HG03064 (cell line): ENCODE measurements around the gene ZDHHC14.
"Not testable (repeated sequence)": the region's sequence is repeated elsewhere in the genome, so short reads cannot be mapped to it uniquely, and the experiment has no call there.

ENCODE experiments used
- ATAC-seq: cut with Tn5 transposase; IDR thresholded peaks from one replicate; pipeline ENCODE4 v1.9.1; 2021; ENCODE audit warnings: low read depth; ENCODE audit not compliant: unreplicated experiment

The ZDHHC14 gene

DNA sequence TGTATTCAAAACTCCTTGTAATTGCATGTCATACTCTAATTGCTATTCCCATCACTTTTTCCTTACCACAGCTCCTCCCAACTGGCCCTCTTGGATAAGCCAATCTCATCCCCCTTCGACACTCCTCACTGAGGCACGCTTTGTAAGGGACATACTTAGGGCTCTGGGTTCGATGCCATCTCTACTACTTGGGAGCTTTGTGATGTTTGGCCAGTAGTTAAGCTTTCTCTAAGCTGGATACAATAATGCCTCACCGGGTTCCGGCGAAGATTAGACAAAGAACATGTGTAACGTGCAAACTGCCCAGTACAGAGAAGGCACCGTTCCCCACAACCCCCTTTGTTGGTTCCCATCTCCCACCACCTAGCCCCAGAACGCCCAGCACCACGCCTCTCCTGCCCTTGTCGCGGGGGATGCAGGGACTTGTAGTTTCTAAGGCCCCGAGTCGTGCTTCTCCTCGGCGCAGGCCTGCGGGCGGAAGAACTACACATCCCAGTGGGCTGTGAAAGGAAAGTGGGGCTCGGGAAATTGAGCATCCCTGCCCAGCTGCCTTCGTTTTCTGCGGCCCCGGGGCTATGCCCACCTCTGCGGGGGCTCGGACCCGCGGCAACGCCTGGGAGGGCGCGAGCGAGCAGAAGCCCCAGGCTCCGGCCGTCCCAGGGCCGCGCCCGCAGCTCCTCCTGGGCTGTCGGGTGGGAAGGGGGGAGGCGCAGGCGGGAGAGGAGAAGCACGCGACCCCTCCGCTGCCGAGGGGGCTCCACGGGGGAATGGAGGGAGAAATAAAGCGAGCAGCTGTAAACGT lies 1.1 kb upstream of the ZDHHC14 start:
- peak; percentile 63 for ATAC-seq

DNA sequence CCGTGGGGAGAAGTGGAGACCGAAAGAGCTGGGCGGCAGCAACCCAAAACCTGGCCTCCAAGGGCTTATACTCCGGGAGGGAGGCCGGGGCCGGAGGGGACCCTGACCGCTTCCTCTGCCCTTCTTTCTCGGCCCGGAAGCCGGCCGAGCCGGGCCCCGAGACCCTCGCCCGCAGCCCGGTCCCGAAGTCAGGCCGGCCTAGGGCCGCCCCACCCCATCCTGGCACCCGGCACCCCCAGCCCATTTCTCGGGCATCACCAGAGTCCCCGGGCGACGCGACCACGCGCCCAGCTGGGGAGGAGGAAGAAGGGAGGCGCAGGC lies 572 bp upstream of the ZDHHC14 start:
- ATAC-seq, result peak; percentile 5

DNA sequence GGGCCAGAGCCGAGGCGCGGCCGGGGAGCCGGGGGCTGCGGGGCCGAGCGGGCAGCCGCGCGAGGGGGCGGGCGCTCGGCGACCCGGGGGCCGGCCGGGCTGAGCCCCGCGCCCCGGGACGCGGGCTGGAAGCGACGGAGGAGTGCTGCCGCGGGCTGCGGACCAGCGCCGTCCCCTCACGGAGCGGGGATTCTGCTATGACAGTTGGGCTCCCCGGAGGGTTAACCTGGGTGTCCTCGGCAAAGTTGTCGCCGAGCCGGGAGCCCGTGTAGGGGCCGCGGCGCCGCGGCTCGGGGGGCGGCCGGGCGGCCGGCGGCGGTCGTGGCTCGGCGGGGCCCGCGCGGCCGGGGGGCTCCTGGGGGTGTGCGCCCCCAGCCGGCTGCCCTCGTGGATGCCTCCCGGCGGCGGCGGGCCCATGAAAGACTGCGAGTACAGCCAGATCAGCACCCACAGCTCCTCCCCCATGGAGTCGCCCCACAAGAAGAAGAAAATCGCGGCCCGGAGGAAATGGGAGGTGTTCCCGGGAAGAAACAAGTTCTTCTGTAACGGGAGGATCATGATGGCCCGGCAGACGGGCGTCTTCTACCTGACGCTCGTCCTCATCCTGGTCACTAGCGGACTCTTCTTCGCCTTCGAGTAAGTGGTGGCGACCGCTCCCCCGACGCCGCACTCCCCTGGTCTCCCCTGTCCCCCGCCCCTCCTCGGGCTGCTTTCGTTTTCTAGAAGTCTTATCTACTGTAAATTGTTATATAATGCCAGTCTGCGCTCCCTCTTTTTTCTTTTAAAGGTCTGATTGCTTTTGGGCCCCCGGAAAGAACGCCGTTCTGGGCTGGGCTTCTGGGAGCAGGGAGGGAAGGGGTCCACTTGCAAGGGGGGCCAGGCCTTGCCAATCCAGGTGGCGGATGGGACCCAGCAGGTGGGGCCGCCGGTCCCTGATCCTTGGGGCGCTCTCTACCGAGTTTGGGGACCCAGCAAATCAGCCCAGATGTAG lies 936 bp downstream of the ZDHHC14 start:
- peak; percentile 24 for ATAC-seq

DNA sequence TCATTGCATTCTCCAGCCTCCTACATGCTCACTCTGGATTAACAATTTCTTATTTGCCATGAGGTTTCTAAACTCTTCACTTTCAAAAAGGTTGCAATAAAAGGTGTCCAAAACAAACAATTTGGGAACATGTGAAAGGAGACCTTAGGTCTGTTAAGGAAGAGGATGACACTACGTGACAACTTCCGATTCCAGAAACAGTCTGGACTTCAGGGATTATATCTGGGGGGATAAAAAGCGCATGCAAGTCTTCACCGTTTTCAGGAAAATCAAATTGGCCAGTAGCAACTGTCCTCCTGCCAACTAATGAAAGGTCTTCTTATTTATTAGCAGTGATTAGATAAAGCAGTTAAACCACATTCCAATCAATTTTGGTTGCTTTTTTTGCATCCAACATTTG lies 1.8 kb downstream of the ZDHHC14 start:
- ATAC-seq, result no peak

DNA sequence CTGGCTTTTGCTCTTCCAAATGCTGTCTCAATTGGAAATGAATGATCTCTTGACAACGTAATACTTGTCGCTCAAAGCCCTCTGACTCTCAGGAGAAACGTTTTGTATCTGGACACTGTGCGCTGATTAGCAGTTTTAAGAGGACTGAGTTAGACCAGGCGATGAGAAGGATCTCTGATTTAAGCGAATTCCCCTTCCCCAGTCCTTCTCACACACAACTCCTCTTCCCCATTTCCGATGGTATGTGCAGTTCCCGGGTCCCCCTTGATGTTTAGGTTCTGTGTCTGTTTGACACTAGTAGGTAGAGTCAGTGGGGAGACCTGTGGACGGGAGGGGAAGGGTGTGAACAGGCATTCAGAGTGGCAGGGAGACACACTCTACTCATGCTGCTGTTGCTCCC lies 2.5 kb downstream of the ZDHHC14 start:
- ATAC-seq, result no peak

DNA sequence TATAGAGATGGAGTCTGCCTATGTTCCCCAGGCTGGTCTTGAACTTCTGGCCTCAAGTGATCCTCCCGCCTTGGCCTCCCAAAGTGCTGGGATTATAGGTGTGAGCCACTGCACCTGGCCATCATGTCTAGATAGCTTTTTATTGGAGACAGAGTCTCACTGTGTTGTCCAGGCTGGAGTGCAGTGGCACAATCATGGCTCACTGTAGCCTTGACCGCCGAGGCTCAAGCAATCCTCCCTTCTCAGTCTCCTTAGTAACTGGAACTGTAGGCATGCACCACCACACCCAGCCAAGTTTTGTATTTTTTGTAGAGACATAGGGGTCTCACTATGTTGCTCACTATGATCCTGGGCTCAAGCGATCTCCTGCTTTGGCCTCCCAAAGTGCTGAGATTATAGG lies 4.0 kb downstream of the ZDHHC14 start:
- not testable (repeated sequence) for ATAC-seq

DNA sequence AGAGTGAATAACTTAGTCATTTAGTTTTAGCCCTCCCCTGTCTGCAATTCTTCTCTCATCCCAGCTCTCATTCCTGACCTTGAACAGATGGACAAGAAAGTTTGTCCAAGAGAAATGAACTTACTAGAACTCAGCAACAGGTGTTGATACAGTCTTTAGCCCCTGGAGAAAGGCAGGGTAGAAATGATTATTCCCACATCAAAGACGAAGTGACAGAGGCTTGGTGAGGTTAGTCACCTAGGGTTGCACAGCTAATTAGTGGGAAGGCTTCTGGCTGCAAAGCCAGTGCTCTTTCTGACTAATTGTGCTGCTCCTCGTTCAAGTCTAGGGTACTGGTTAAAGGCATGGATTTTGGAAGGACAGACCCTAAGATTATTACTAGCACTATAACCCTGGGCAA lies 4.5 kb downstream of the ZDHHC14 start:
- ATAC-seq, result no peak

DNA sequence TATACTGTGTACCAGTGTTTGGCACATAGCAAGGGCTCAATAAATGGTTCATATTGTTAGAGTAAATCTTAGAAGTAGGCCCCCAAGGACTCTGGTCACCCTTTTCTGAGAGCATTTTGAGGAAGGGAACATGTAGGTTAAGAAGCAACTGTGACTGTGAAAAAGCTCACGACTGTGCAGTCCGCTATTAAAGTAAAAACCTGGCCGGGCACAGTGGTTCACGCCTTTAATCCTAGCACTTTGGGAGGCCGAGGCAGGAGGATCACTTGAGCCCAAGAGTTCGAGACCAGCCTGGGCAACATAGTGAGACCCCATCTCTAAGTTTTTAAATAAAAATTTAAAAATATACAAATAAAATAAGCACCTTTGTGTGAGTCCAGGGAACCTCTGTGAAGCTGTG lies 5.0 kb downstream of the ZDHHC14 start:
- no peak for ATAC-seq

DNA sequence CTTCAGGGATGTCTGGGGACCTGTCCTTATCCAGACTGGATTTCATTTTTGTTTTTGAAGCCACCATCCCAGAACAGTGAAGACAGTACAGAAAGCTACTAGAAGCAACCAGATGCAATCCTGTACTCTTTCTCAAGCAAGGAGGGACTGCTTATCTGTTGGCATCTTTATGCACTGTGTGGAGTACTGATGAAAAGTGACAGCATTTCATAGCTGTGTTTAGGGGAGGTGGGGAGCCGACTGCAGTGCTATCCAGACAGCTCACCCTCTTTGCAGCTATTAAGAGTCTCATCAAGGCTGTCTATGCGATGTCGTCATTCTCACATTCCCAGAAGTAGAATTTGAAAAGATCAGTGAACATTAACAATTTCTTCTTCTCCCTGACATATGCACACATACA lies 5.5 kb downstream of the ZDHHC14 start:
- ATAC-seq, result no peak

DNA sequence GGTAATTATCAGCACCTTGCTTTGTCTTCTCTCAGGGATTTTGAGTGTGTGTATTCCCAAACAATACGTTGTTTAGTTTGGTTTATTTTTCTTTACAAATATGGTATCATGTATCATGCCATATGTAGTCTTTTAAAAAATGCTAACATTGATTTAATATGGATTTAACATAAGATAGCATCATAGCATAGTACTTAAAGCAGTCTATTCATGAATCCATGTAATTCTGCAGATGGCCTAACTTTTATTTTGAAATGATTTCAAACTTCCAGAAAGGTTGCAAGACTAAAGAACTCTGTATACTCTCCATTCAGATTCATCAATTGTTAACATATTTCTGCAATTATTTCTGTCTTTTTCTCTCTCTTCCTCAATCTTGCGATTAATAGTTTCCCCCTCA lies 7.9 kb downstream of the ZDHHC14 start:
- ATAC-seq, result no peak

DNA sequence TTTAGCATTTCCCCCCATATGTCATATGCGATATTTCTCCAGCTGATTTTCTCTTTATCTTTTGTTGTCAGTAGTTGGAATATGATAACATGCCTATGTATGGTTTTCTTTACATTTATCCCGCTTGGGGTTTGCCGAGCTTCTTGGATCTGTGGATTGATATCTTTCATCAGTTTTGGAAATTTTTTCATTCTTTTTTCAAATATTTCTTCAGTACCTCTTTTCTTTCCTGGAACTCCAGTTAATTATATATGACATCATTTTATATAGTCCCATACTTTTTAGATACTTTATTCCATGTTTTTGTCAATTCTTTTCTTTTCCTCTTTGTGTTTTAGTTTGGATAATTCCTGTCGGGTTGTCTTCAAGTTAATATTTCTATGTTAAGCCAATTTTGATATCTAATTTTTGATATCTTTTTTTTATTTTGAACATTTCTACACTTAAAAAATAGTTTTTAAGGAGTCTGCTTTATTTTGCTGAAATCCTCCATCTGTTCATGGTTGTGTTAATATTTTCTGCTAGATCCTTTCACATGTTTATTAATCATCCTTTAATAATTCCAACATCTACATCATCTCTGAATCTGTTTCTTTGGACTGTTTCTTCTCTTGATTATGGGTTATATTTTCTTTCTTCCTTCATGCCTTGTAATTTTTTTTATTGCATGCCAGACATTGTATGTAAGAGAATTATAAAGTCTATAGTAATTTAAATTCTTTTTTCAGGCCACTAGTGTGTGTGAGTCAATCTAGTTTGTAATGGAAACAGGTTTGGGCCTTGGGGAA lies 9.5 kb downstream of the ZDHHC14 start:
- no peak for ATAC-seq

DNA sequence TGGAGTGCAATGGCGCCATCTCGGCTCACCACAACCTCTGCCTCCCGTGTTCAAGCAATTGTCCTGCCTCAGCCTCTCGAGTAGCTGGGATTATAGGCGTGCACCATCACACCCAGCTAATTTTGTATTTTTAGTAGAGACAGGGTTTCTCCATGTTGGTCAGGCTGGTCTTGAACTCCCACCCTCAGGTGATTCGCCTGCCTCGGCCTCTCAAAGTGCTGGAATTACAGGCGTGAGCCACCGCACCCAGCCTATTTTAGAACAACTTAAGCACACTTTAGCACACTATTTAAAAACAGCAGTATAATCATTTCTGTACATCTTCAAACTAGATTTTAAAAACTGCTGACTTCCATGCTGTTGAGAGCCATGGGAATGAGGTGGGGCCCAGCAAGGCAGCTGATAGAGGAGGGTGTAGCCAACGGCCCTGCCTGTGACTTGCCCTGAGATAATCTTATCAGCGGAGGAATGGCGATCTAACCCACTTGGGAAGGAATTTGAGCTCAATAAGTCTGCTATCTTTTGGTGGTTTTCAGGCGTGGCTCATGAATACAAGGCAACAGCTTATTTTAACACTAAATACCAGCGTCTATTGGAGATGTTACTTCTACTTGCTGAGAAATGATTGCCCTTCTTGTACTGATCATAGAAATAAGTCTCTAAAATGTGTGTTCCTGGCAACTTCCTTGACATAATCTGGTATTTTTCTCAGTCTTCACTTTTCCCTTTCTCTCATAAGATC lies 12.1 kb downstream of the ZDHHC14 start:
- ATAC-seq, result no peak

DNA sequence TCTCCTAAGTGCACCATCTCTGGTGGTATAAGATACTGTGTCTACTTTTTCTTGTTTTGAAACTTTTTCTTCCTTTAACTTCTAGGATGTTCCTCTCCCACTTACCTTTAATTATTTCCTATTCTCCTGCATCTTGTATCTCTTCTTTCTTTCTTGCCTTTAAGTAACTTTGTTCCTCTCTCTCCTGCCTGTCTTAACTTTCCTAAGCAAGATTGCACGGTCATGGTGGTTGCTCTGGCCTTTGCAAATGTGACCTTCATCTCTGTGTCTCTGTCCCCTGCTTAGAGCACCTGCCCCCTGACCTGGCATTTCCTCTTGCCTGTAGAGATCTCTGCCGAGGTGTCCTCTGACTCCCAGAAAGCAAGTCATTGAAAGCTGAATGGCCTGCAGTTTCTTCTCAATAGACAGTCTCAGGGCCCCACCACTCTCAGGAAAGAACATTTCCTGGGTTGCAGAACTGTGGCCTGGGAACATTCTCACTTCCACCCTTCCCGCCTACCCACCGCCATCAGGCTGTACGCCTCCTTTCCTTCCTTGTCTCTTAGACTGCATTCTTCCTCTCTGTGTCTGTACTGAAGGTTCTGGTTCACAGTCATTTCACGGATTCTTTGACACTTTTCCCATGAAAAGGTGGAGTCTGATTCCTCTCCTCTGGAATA lies 12.8 kb downstream of the ZDHHC14 start:
- ATAC-seq, result no peak

DNA sequence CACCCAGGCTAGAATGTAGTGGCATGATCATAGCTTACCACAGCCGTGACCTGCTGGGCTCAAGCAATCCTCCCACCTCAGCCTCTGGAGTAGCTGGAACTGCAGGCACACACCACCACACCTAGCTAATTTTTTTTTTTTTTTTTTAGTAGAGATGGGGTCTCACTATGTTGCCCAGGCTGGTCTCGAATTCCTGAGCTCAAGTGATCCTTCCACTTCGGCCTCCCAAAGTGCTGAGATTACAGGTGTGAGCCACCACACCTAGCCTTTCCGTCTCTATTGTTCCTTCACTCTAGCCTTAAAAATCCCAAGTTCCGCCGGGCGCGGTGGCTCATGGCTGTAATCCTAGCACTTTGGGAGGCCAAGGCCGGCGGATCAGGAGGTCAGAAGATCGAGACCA lies 14.2 kb downstream of the ZDHHC14 start:
- not testable (repeated sequence) for ATAC-seq

DNA sequence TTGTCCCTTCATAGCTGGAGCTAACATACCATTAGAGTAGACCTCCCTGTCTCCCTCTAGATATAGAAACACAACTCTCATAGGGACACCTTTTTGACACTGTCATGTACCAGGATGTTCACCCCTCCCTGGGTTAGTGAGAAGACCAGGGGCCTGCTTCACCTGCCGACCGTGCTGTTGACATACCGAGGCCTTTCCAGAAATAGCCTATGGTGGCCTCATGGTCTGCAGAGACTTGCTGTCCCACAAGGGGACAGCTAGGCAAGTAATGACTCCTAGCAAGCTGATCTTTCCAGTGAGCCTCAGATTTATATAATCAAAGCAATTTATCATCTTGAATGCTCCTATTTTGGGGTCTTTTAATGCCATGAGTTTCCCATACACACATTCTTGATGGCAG lies 15.0 kb downstream of the ZDHHC14 start:
- no peak for ATAC-seq

DNA sequence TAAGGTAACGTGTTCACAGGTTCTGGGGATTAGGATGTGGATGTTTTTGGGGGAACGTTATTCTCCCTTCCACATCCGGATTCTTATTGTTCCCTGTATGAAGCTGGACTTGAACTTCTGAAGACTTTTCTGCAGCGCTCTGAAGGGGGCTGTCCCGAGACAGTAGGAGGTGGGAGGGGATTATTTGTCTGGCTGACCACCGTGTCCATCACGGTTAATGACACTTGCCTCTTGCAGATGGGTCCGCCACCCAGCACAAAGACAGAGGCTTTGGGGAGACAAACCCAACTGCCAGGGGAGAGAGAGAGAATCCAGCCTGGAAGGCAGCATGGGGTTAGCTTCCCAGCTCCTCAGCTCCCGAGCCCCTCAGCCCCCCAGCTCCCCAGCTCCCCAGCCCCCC lies 16.7 kb downstream of the ZDHHC14 start:
- ATAC-seq, result no peak

DNA sequence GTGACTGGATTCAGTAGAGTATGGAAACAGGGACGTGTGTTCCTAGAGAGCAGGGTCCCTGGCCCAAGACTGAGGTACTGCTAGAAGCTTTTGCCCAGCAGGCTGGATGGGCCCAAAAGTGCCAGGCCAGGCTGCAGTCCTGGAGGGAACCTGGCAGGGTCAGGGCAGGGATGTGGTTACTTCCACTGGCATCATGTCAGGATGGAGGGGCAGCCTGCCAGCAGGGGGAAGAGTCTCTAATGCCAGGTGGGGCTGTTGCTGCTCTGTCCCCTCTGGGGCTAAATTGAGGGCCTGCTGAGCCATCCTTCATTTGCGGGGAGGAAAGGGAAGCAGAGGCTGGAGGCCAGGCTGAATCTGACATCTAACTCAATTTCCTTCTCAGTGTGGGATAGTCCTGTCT lies 17.2 kb downstream of the ZDHHC14 start:
- no peak for ATAC-seq

DNA sequence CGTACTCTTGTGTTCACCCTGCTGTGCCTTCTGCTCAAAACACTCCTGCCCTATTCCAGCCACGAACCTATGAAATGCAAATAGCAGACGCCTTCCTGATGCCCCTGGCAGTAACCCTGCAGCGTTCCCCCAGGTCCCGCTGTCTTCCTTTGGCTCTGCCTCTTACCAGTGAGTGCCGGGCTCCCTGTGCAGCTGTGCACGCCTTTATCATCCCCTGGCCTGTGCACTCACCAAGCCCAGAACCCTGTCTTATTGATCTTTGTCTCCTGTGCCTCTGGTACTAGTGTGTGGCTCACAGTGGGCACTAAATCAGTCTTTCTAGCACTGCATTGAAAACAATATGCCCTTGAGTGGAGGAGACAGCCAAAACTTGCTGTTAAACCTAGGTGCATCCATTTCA lies 19.7 kb downstream of the ZDHHC14 start:
- ATAC-seq, result no peak

DNA sequence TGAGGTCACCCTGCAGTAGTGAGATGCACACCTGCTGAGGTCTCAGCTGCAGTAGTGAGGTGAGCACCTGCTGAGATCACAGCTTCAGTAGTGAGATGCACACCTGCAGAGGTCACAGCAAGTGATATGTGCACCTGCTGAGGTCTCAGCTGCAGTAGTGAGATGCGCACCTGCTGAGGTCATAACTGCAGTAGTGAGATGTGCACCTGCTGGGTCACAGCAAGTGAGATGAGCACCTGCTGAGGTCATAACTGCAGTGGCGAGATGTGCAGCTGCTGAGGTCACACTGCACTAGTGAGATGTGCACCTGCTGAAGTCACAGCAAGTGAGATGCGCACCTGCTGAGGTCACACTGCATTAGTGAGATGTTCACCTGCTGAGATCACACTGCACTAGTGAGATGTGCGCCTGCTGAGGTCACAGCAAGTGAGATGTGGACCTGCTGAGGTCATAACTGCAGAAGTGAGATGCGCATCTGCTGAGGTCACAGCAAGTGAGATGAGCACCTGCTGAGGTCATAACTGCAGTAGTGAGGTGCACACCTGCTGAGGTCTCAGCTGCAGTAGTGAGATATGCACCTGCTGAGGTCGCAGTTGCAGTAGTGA lies 20.8 kb downstream of the ZDHHC14 start:
- ATAC-seq, result no peak
